ENCODE results near the gene NMBR.
"Not testable (repeated sequence)": the region's sequence is repeated elsewhere in the genome, so short reads cannot be mapped to it uniquely, and the experiment has no call there.

The NMBR gene

DNA sequence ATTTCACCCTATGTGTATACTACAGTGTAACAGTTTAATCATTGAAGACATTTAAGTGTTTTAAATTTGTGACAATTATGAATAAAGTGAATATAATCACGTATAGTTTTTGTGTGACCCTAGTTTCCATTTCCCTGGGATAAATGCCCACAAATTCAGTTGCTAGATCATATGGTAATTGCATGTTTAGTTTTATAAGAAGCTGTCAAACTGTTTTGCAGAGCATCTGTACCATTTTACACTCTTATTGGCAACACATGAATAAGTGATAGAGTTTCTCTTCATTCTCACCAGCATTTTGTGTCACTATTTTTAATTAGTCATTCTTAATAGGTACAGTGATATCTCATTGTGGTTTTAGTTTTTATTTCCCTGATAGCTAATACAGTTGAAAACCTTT lies 7.4 kb upstream of the NMBR start:
- no peak for DNase-seq (ENCODE audit: low read depth)

DNA sequence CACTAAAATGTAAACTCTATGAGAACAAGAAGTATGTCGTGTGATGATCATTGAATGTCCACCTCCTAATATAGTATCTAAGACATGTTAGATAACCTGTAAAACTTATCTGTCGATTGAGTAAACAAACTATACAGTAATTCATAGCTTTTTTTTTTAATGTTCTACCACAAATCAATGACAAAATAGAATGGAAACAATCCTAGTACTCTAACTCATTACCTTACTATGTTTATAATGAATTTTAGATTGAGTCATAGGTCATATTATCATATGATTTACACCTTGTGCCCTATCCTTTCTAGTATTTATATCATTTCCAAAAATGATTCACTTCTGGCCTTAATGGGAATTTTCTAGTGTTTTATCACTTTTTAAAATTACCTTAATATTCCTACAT lies 6.3 kb upstream of the NMBR start:
- DNase-seq (ENCODE audit: low read depth), result no peak

DNA sequence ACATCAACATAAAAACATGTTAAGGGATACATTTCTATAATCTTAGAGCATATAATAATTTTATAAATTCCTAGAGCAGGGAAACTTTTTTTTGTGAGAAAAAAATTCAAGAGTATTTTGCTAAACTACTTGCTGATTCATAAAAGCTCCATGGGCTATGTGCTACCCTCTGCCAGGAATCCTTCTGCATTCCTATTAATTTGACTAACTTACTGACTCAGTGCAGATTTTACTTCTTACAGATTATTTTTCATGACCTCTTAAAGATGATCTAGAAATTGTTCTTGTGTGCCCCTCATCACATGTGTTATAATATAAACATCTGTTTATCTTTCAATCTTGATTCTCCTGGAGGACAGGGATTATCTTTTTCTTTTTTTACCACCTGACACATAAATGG lies 5.8 kb upstream of the NMBR start:
- no peak for DNase-seq (ENCODE audit: low read depth)

DNA sequence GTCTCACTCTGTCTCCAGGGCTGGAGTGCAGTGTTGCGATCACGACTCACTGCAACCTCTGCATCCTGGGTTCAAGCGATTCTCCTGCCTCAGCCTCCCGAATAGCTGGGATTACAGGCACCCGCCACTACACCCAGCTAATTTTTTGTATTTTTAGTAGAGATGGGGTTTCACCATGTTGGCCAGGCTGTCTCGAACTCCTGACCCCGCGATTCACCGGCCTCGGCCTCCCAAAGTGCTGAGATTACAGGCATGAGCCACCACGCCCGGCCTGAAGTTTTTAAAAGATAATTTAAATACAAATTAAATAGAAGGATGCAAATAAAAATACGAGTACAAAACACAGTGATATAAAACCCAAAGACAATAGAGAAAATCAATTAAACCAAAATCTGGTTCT lies 5.4 kb downstream of the NMBR start:
- DNase-seq (ENCODE audit: low read depth), result not testable (repeated sequence)

DNA sequence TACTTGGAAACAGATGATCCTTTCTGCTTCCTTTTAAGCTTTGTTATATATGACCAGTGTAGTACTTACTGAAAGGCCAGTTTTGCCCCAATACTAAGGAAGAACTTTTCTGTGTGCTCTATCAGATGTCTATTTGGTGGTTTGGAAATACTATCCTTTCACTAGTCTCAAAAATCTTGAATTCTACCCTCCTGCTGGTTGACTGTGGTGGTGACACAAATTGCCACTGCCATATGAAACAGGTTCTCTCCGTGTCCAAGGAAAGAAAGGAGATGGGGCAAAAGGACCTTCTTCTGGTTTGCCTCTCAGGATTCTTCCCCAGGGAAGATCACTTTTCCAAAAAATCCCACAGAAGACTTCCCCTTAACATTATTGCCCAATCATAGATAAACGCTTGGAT lies 8.0 kb downstream of the NMBR start:
- DNase-seq (ENCODE audit: low read depth), result no peak

DNA sequence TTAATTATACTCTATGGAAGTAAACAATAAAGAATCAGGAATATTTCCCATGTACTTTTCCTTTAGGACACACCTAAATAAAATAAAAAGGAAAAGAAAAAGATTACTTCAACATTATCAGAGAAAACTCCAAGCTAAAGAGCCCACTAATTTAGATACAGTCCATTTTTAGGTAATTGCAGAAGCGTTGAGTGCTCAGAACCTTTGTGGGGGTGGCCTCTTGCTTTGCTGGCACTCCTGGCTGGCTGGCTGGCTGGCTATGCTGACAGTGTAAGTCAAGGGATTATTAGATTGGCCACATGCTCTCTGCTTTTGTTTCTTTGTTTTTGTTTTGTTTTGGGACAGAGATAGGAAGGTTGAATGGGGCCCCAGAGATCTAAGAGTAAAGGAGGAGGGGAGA lies 14.3 kb downstream of the NMBR start, which contains the start of gene GJE1:
Gene GJE1, plus strand, starts transcription at position 301 of the 400 bp plus-strand sequence. CDS start 234 bp downstream, outside the sequence.
- no peak for DNase-seq (ENCODE audit: low read depth)

DNA sequence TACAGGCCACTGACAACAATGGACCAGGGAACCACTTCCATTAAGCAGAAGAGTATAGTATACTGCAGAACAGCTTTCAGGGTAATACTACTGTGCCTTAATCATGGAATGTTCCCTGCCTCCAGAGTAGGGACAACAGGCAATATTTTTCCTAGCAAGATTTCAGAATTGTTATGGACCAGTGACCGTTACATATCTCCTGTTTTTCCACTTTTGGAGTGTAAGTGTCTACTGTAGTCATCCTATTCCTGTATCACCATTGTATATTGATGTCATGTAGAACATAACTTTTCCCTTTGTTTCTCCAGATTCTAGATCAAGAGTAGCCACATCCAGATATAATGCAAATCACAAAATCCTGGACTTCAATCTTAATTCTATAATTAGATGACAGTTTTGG lies 16.1 kb downstream of the NMBR start:
- no peak for DNase-seq (ENCODE audit: low read depth)

DNA sequence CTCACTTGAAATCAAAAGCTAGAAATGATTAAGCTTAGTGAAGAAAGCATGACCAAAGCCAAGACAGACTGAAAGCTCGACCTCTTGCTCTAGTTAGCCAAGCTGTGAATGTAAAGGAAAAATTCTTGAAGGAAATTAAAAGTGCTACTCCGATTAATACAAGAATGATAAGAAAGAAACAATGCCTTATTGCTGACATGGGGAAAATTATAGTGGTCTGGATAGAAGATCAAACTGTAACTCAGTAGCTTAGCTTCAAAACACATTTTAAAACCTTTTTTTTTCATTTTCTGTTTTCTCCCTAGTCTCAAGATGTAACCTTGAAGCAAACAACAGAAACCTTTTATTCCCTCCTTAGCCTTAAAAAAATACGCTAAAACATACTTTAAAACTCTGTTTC lies 25.6 kb downstream of the NMBR start:
- no peak for DNase-seq (ENCODE audit: low read depth)

DNA sequence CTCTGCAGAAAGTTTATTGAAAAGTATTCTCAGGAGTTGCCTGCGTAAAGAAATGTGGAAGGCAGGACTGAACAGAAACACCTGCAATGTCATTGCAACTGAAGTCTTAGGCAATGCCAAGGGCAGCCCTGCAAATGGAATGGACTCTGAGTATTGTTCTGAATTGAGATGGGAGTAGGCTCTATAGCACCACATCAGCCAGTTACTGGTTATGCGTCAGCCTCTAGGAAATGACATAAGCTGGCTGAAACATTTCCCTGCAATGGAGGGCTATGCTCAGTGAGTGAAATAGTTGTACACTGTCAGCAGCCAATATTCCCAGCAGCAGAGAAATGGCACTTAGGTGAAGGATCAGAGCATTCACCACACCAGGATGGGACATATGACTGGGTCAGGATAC lies 28.0 kb downstream of the NMBR start:
- no peak for DNase-seq (ENCODE audit: low read depth)

DNA sequence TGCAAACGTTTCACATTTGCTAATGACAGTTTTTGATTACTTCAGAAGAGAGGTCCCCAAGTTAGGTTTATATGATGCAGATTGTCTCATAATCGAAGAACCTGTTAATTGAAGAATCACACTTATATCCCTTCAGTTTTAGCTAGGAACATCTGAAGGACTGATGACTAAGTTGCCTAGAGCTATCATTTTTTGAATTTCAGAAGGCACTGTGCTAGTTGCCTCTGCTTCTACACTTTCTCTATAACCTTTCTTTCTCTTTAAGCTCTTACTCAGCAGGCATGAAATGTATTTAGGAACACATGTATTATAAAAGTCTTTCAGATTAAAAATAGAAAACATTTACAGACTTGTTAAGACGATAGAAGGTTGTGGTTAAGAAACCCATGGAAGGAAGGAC lies 28.6 kb downstream of the NMBR start:
- no peak for DNase-seq (ENCODE audit: low read depth)

DNA sequence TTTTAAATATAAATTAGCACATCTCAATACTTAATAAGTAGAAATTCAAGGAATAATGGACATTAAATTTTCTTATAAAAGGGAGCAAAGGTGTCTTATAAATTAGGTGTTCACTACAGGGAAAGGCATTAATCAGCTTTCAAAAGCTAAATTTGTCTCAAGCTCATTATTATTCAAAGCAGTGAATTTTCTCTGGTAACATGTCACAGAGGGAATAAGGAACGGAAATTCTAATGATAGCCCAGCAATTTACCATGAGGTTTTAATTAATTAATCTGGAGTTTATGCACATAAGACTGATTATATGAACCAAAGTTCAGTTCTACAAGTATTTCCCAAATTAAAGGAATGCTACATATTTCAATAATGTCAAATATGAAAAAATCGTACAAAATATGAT lies 29.6 kb downstream of the NMBR start:
- DNase-seq (ENCODE audit: low read depth), result no peak

DNA sequence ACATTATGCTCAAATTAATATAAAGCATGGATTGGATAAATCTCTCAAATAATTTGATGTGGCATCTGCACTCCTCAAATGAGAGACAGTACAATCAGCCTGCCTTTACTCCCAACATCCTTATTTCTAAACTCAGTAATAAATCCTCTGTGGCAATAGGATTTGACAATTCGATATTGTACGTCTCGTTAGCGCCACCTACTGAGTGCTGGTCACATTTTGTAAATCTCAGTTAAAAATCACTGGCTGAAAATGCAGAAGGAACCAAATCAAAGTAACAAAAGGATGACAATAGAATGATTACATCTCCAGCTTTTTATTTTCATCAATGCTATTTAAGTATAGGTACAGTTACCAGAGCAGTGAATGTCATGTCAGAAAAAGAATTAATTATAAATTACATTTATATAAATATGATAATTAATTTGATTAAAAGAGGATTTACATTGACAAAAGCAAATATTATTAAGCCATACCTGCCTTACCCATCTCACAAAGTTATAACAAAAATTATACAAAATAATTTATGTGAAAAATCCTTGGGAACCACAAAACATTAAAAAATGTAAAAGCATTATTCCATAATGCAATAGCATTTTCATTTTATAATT lies 34.4 kb downstream of the NMBR start:
- DNase-seq (ENCODE audit: low read depth), result peak; percentile 47

DNA sequence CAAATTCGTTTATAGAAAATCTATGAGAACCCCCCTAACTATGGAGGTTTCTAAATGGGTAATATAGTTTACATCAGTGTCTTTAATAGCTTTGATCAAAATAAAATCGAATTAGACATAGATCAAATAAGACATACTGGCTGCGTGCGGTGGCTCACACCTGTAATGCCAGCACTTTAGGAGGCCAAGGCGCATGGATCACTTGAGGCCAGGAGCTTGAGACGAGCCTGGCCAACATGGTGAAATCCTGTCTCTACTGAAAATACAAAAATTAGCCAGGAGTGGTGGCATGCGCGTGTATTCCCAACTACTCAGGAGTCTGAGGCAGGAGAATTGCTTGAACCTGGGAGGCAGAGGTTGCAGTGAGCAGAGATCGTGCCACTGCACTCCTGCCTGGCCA lies 36.1 kb downstream of the NMBR start:
- DNase-seq (ENCODE audit: low read depth), result not testable (repeated sequence)

DNA sequence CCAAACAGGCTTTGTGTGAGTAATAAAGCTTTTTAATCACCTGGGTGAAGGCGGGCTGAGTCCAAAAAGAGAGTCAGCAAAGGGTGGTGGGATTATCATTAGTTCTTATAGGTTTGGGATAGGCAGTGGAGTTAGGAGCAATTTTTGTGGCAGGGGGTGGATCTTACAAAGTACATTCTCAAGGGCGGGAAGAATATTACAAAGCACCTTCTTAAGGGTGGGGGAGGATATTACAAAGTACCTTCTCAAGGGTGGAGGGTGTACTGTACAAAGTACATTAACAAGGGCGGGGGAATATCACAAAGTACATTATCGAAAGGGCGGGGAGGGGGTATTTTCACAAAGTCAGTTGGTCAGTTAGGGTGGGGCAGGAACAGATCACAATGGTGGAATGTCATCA lies 42.1 kb downstream of the NMBR start:
- not testable (repeated sequence) for DNase-seq (ENCODE audit: low read depth)

DNA sequence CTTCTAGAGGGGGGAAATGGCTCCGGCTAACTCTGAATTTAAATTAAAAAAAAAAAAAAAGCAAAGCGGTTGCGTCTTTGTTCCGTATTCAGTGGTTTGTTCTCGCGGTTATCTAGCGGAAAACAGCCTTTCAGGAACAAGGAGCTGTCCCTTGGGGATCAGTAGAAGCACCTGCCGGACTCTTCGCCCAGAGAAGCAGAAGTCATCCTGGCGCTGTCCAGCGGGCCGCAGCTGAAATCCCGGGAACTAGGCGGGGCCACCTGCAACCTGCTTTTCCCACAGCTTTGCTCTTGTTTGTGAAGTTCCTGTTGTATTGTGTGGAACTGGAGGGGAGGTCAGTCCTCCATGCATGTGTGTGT lies 58.1 kb downstream of the NMBR start:
- no peak for DNase-seq (ENCODE audit: low read depth)

DNA sequence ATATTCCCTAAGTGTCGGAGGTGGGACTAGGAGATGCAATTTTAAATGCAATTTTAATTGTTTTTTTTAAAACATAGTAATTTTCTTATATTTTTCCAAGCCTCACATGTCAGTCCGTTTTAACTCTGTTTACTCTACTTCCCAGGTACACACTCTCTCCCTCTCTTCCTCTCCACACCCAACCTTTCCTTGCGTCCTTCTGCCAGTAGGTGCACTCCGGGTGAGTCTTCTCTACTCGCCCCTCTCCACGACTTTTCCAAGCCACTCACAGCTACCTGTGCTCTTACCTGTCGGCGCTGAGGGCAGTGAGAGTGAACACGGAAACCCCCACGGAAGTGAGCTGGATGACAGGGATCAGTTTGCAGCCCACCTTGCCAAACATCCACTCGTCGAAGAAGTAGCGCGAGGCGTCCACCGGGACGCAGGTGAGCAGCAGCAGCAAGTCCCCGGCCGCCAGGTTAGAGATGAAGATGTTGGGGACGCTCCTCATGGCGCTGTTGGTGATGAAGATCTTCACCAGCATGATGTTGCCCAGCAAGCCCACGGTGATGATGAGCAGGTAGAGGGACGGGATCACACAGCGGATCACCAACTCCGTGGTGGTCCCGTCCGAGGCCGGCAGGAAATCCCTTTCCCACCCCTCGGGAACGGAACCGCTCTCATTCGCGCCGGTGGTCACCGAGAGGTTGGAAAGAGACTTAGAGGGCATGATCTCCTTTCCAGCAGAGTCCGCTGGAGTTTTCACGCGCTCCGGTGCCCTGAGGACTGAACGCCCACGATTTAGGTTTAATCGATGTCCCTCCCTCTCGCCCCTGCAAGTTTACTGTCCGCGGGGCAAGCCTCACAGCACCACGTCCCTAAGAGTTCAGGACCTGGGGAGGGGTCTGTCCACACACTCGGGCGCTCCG lies 58.7 kb downstream of the NMBR start:
- DNase-seq (ENCODE audit: low read depth), result no peak

DNA sequence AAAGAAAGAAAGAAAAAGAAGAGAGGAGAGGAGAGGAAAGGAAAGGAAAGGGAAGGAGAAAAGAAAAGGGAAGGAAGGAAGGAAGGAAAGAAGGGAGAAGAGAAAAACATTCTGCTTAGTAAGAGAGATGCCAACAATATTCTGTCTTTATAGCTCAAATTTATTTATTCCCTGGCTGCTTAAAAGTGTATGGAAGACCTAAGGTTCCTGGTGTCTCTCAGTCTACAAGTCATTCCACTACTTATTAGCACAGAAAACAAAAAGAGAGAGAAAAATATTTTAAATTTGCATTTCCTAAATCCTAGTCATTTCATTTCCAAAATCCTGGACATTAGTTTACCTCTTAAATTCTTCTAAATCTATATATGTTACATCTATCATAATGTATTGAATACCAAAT lies 67.8 kb downstream of the NMBR start:
- DNase-seq (ENCODE audit: low read depth), result no peak

DNA sequence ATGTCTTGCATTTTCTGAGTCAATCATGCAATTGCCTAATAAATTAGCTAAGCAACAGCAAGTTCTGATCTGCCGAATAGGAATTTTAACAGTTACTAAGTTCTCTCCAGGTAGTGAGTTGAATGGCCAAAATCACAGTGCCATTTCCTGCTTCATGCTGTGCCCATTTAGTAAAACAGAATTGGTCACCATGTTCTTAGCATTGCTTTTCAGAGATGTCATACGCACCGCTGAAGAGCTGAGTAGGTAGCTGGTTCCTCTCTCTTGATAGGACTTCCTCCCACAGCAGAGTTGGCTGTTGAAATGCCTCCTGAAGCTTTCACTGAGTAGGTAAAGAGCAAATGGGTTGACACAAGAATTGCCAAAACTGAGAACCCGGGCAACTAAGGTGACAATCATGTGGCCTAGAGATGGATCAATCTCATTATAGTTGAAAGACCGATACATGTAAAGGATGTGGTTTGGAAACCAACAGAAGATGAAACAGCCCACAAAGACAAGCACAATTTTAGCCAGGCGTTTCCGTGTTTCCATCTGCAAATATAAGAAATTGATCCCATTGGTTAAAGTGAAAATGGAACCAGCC lies 71.3 kb downstream of the NMBR start:
- no peak for DNase-seq (ENCODE audit: low read depth)

DNA sequence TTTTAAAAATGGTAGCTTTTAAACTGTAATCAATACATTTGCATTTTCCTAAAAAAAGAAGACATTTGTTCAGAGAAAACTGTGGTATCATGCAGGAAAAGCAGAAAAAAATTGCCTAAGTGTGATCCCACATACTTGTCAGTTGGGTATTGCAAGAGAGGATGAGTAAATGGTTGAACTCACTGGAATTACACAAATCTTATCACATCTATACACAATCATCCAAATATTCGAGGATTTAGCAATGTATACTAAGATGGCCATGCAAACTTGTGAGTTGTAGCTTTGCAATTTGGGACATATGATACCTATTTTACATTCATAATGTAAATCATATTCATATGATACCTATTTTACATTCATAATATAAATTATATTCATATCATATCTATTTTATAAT lies 72.4 kb downstream of the NMBR start:
- no peak for DNase-seq (ENCODE audit: low read depth)

DNA sequence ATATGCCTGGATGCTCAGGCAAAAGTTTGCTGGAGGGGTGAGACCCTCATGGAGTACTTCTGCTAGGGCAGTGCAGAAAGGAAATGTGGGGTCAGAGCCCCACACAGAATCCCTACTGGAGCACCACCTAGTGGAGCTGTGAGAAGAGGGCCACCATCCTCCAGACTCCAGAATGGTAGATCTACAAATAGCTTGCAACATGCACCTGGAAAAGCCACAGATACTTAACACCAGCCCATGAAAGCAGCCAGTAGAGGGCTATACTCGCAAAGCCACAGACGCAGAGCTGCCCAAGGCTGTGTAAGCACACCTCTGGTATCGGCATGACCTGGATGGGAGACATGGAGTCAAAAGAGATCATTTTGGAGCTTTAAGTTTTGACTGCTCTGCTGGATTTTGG lies 74.9 kb downstream of the NMBR start:
- no peak for DNase-seq (ENCODE audit: low read depth)

DNA sequence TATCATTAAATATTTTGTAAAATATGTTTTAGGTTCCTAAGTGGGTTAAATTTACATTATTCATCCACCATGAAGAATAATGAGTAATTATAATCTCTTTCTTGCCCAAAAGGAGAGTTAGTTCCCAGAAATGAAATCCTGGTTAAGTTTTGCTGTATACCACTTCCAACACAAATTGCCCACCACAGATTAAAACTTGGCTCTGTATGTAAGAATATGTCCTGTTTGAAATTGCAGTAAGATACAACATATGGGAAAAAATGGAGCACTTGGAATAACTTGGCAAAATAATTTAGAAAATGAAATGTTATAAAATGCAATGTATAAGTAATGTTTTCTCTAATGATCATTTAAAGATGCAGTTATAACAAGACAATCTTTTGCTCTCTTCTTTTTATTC lies 78.5 kb downstream of the NMBR start:
- no peak for DNase-seq (ENCODE audit: low read depth)

DNA sequence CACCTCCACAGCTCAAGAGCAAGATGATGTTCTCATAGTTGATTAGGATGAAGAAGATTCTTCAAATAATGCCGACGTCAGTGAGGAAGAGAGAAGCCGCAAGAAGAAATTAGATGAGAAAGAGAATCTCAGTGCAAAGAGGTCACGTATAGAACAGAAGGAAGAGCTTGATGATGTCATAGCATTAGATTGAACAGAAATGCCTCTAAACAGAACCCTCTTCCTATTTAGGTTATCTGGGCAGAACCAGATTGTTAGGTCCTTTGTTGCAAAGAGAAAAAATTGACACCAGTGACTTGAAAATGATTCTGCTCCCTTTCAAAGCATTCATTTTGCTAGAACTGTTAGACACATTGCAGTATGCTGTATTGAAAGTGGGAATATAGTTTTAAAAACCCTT lies 84.1 kb downstream of the NMBR start:
- DNase-seq (ENCODE audit: low read depth), result not testable (repeated sequence)

DNA sequence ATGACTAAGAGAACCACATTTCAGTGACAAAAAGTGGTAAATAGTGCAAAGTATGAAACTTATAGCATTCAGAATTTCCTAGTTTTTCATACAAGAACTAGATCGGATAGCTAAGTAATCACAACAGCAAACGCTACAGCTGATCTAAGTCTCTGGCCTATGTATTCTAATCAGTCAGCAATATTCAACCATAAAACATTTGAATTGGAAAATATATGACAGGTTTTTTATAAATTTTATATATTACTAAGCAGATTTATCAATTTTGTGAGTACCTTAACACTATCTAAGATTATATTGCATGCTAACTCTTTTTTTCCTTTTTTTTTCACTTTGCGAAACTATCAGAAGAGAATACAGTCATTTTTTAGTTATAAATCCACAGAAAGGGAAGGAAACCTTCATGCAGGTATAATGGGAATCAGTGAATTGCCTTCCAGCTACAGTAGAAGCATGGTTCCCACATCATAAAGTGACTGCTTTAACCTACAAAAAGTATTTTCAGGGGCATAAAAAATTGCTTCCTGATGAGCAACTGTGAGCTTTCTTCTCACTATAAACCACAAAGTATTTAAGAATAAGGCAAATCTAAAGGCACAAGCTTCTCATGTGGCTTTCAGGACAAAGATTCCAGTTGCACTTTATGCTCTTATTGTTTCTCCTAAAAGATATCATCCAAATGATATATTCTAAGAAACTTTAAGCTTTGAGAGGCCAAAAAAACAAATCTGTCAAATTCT lies 88.2 kb downstream of the NMBR start:
- no peak for DNase-seq (ENCODE audit: low read depth)

Measured in activated T-cell treated with anti-CD3 and anti-CD28 coated beads for 48 hours (primary cell).